ENCODE measurements around the gene DVL1.
"Not testable (repeated sequence)": the region's sequence is repeated elsewhere in the genome, so short reads cannot be mapped to it uniquely, and the experiment has no call there.

The DVL1 gene

DNA sequence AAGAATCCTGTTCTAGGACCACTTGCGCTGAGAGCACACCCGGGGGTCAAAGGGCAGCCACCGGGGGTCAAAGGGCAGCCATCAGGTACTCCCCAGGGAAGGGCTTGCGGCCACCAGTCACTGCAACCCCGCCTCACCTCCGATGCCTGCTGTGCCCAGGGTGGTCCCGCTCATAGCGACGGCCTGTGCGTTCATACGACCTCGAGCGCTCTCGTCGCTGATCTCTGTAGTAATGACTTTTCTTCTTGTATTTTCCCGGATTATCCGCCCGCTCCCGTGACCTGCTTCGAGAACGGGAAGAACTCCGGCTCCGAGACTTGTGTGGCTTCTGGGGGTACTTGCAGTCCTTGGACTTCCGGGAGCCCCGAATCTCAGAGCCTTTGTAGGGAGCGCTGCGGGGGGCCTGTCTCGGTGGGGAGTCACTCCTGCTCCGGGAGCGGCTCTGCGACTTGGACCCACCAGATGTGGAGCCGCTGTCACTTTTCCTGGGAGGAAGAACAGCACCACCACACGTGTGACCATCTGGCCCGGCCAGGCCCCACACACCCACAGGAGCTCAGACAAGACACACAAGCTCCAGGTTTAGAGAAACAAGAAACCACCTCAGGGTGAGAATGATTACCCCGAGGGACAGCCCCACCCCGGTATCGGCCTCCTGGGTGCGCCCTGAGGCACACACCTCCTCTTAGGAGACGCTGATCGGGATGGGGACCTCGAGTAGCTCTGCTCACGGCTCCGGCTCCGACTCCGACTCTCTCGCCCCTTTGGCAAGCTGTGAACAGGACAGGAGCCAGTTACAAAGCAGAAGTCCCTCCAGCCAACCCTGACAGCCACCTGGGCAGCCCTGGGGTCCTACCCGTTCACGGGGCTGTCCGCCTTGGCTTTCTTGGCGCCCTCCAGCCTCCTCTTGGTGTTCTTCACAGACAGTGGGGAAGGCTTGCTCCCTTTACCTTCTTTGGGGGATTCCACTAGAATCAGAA is 38.2 kb upstream of the DVL1 start:
- no peak for TF ChIP-seq CTCF (IDR thresholded peaks at IDR 0.05; ENCODE audit: insufficient read depth, low read length, poor library complexity, severe bottlenecking)
- H3K27me3 ChIP-seq (replicated peaks; ENCODE audit: control insufficient read depth, insufficient read depth, low read length), result no peaks in the 10 kb centered on the region

DNA sequence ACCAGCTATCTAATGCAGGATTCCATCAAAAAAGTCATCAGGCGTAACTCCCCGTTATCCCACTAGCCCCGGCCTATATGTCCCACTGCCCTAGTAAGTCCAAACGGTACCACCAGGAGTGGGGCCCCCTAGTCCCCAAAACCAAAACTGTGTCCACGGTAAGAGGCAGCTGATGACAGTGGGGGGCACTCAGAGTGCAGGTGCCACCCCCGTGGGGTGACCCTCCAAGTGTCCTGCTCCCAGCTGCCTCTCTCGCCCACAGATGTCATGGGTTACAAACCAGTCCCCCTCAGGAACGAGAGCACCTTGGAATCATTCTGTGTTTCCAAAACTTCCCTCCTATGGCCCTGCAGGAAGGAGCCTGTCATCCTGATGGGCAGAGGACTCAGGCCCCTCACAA is 36.7 kb upstream of the DVL1 start:
- Histone ChIP-seq H3K36me3 (ENCODE audit: control insufficient read depth, insufficient read depth, low read length) (peaks cover 34% of the 10 kb centered on the region), H3K4me3 (replicated peaks; ENCODE audit: low read depth, low read length) (no peak overlapping the region), H3K27me3 (replicated peaks; ENCODE audit: control insufficient read depth, insufficient read depth, low read length) (no peaks in the 10 kb centered on the region)
- no peak for TF ChIP-seq CTCF (IDR thresholded peaks at IDR 0.05; ENCODE audit: insufficient read depth, low read length, poor library complexity, severe bottlenecking)
- DNase-seq (ENCODE audit: extremely low read depth, insufficient read length), result no peak

More for the DNA sequence above, 38.2 kb upstream of the DVL1 start:
- no peak for DNase-seq (ENCODE audit: extremely low read depth, insufficient read length)
- Histone ChIP-seq H3K4me3 (replicated peaks; ENCODE audit: low read depth, low read length) (no peak overlapping the region), H3K36me3 (ENCODE audit: control insufficient read depth, insufficient read depth, low read length) (peaks cover 36% of the 10 kb centered on the region)

DNA sequence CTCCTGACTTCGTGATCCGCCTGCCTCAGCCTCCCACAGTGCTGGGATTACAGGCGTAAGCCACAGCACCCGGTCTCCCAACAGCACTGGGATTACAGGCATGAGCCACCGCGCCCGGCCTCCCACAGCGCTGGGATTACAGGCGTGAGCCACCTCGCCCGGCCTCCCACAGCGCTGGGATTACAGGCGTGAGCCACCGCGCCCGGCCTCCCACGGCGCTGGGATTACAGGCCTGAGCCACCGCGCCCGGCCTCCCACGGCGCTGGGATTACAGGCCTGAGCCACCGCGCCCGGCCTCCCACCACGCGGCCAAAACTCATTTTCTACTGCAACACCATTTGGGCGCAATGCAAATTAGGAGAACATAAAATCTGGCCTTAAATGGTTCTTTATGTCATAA is 36.1 kb upstream of the DVL1 start:
- not testable (repeated sequence) for H3K4me3 ChIP-seq (replicated peaks; ENCODE audit: low read depth, low read length); DNase-seq (ENCODE audit: extremely low read depth, insufficient read length); H3K27me3 ChIP-seq (replicated peaks; ENCODE audit: control insufficient read depth, insufficient read depth, low read length)
- H3K36me3 ChIP-seq (ENCODE audit: control insufficient read depth, insufficient read depth, low read length), result peaks cover 32% of the 10 kb centered on the region

DNA sequence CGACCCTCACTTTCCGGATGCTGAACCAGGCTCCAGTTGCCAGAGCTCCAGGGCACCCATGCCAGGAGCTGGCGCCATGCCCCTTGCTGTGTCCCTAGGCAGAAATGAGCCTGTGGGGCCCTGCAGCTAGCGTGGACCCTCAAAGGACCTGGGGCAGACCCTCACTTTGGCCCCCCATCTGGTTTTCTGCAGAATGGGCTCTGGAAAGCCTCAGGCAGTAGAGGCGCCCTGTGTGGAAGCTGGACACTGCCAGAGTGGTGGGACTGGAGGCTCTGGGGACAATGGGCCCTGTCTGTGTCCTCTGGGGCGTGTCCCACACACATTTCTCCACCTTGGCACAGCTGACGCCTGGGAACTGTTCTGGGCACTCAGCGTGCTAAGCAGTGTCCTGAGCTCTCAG is 32.1 kb upstream of the DVL1 start:
- no peak for TF ChIP-seq CTCF (IDR thresholded peaks at IDR 0.05; ENCODE audit: insufficient read depth, low read length, poor library complexity, severe bottlenecking)
- H3K36me3 ChIP-seq (ENCODE audit: control insufficient read depth, insufficient read depth, low read length), result peaks cover 6% of the 10 kb centered on the region
- H3K4me3 ChIP-seq (replicated peaks; ENCODE audit: low read depth, low read length), result no peak overlapping the region
- DNase-seq (ENCODE audit: extremely low read depth, insufficient read length), result no peak
- H3K27me3 ChIP-seq (replicated peaks; ENCODE audit: control insufficient read depth, insufficient read depth, low read length), result no peaks in the 10 kb centered on the region

GRCh38 chr1:1380860-1381259 is 31.6 kb upstream of the DVL1 start:
- TF ChIP-seq CTCF (IDR thresholded peaks at IDR 0.05; ENCODE audit: insufficient read depth, low read length, poor library complexity, severe bottlenecking), result no peak

GRCh38 chr1:1377540-1378205 is 28.5 kb upstream of the DVL1 start:
- peaks cover 11% of the 10 kb centered on the region for H3K36me3 ChIP-seq (ENCODE audit: control insufficient read depth, insufficient read depth, low read length)

More at GRCh38 chr1:1380860-1381259, 31.6 kb upstream of the DVL1 start:
- Histone ChIP-seq H3K36me3 (ENCODE audit: control insufficient read depth, insufficient read depth, low read length) (peaks cover 6% of the 10 kb centered on the region), H3K27me3 (replicated peaks; ENCODE audit: control insufficient read depth, insufficient read depth, low read length) (no peaks in the 10 kb centered on the region), H3K4me3 (replicated peaks; ENCODE audit: low read depth, low read length) (no peak overlapping the region)
- no peak for DNase-seq (ENCODE audit: extremely low read depth, insufficient read length)

More at GRCh38 chr1:1377540-1378205, 28.5 kb upstream of the DVL1 start:
- Histone ChIP-seq H3K4me3 (replicated peaks; ENCODE audit: low read depth, low read length) (no peak overlapping the region), H3K27me3 (replicated peaks; ENCODE audit: control insufficient read depth, insufficient read depth, low read length) (no peaks in the 10 kb centered on the region)
- no peak for DNase-seq (ENCODE audit: extremely low read depth, insufficient read length)
- no peak for TF ChIP-seq CTCF (IDR thresholded peaks at IDR 0.05; ENCODE audit: insufficient read depth, low read length, poor library complexity, severe bottlenecking)
